NCI-H2227 (cell line): ENCODE results near the gene TMEM47.

ENCODE experiments used
- DNase-seq: peaks from one replicate; lab custom pipeline; 2025; ENCODE audit not compliant: unreplicated experiment; lab: John Stamatoyannopoulos, UW

Gene TMEM47

GRCh38 chrX:34656842-34657725 is at the start of gene TMEM47:
TMEM47 (minus strand) TSS chrX:34657285; CDS start chrX:34657029, 256 bp downstream.
- peak; percentile 56 for DNase-seq

GRCh38 chrX:34687095-34687494 is 30.0 kb upstream of the TMEM47 start:
- no peak for DNase-seq

- no peak for DNase-seq
Observed at GRCh38 chrX:34659575-34659974, 2.5 kb upstream of the TMEM47 start.

GRCh38 chrX:34658326-34658725 is 1.2 kb upstream of the TMEM47 start:
- DNase-seq, result no peak

GRCh38 chrX:34657726-34658070 is 613 bp upstream of the TMEM47 start:
- DNase-seq, result no peak

GRCh38 chrX:34656467-34656841 is 631 bp downstream of the TMEM47 start:
- DNase-seq, result no peak

GRCh38 chrX:34655501-34656455 is 1.3 kb downstream of the TMEM47 start:
- no peak for DNase-seq

GRCh38 chrX:34654696-34655490 is 2.2 kb downstream of the TMEM47 start:
- DNase-seq, result no peak

- DNase-seq, result no peak
Observed at GRCh38 chrX:34653811-34654210, 3.3 kb downstream of the TMEM47 start.

- DNase-seq, result no peak
Observed at GRCh38 chrX:34642849-34643248, 14.2 kb downstream of the TMEM47 start.

- DNase-seq, result no peak
Observed at GRCh38 chrX:34638116-34638515, 19.0 kb downstream of the TMEM47 start.

GRCh38 chrX:34634349-34634748 is 22.7 kb downstream of the TMEM47 start:
- DNase-seq, result no peak

- no peak for DNase-seq
Observed at GRCh38 chrX:34632384-34632783, 24.7 kb downstream of the TMEM47 start.

GRCh38 chrX:34631479-34632220 is 25.4 kb downstream of the TMEM47 start:
- no peak for DNase-seq

GRCh38 chrX:34629572-34629971 is 27.5 kb downstream of the TMEM47 start:
- no peak for DNase-seq

- DNase-seq, result no peak
Observed at GRCh38 chrX:34624416-34624815, 32.7 kb downstream of the TMEM47 start.

- DNase-seq, result no peak
Observed at GRCh38 chrX:34619920-34620319, 37.2 kb downstream of the TMEM47 start.

- DNase-seq, result no peak
Observed at GRCh38 chrX:34612036-34612435, 45.0 kb downstream of the TMEM47 start.

- DNase-seq, result no peak
Observed at GRCh38 chrX:34598362-34598761, 58.7 kb downstream of the TMEM47 start.

GRCh38 chrX:34586936-34587335 is 70.1 kb downstream of the TMEM47 start:
- DNase-seq, result no peak
